Measurements from ENCODE around the gene KIF18B. TPM values are rescaled to one million over a fixed set of nuclear protein-coding genes. Genes with fewer than 3 reads are reported as not detected.

The KIF18B gene
- total and polyA plus RNA-seq, 2 of the 13 experiments (the other 11 are each of a cell fraction or from before 2014, with no cell fraction given): 15.2 to 15.3 TPM

GRCh38 chr17:44961921-44962350 is 14.4 kb upstream of the KIF18B start (continued):
- no peak for TF ChIP-seq MXD4 (CRISPR knock-in tag; IDR thresholded peaks at IDR 0.05)
- TF ChIP-seq JDP2 (CRISPR knock-in tag; IDR thresholded peaks at IDR 0.05; ENCODE audit: borderline replicate concordance): no peak
- peak; percentile 61; the same call in 1 of the 2 replicates for TF ChIP-seq MAFF (IDR thresholded peaks at IDR 0.05; ENCODE audit: low read depth, low read length)
- TF ChIP-seq STAG1 (CRISPR knock-in tag; IDR thresholded peaks at IDR 0.05): peak; percentile 58
- TF ChIP-seq, protein P1, sequence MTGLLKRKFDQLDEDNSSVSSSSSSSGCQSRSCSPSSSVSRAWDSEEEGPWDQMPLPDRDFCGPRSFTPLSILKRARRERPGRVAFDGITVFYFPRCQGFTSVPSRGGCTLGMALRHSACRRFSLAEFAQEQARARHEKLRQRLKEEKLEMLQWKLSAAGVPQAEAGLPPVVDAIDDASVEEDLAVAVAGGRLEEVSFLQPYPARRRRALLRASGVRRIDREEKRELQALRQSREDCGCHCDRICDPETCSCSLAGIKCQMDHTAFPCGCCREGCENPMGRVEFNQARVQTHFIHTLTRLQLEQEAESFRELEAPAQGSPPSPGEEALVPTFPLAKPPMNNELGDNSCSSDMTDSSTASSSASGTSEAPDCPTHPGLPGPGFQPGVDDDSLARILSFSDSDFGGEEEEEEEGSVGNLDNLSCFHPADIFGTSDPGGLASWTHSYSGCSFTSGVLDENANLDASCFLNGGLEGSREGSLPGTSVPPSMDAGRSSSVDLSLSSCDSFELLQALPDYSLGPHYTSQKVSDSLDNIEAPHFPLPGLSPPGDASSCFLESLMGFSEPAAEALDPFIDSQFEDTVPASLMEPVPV (CRISPR knock-in tag; IDR thresholded peaks at IDR 0.05): no peak
- TF ChIP-seq ZMAT5 (CRISPR knock-in tag; IDR thresholded peaks at IDR 0.05; ENCODE audit: borderline replicate concordance, low read depth): no peak
- no peak for TF ChIP-seq ZNF674 (CRISPR knock-in tag; IDR thresholded peaks at IDR 0.05; ENCODE audit: low read depth)
- no peak for TF ChIP-seq SMYD3 (CRISPR knock-in tag; IDR thresholded peaks at IDR 0.05)
- no peak for TF ChIP-seq FOXO4 (CRISPR knock-in tag; conservative IDR thresholded peaks at IDR 0.05)
- no peak for TF ChIP-seq ZBTB7B (CRISPR knock-in tag; IDR thresholded peaks at IDR 0.05)
- no peak for TF ChIP-seq CENPX (CRISPR knock-in tag; IDR thresholded peaks at IDR 0.05)
- TF ChIP-seq NFE2 (CRISPR knock-in tag; IDR thresholded peaks at IDR 0.05): no peak
- TF ChIP-seq NR2F6 (IDR thresholded peaks at IDR 0.05): no peak
- no peak; the same call in 1 of the 2 replicates for TF ChIP-seq NR2F6 (CRISPR knock-in tag; IDR thresholded peaks at IDR 0.05)
- no peak for TF ChIP-seq NFIB (CRISPR knock-in tag; IDR thresholded peaks at IDR 0.05; ENCODE audit: borderline replicate concordance)
- TF ChIP-seq FOXO1 (CRISPR knock-in tag; IDR thresholded peaks at IDR 0.05): no peak
- TF ChIP-seq SAP130 (CRISPR knock-in tag; IDR thresholded peaks at IDR 0.05; ENCODE audit: low read depth): no peak; the same call in 1 of the 2 replicates
- TF ChIP-seq FIP1L1 (IDR thresholded peaks at IDR 0.05; ENCODE audit: borderline replicate concordance, insufficient read depth, low read depth, low read length): no peak
- TF ChIP-seq ZBTB8A (CRISPR knock-in tag; IDR thresholded peaks at IDR 0.05; ENCODE audit: borderline replicate concordance, low read depth): no peak
- TF ChIP-seq HOXA9 (CRISPR knock-in tag; IDR thresholded peaks at IDR 0.05; ENCODE audit: borderline replicate concordance): no peak
- no peak for TF ChIP-seq ELF1 (CRISPR knock-in tag; IDR thresholded peaks at IDR 0.05)
- no peak for TF ChIP-seq ZNF382 (CRISPR knock-in tag; IDR thresholded peaks at IDR 0.05; ENCODE audit: borderline replicate concordance)
- no peak for TF ChIP-seq ISL2 (CRISPR knock-in tag; IDR thresholded peaks at IDR 0.05)
- no peak for TF ChIP-seq ZNF275 (CRISPR knock-in tag; IDR thresholded peaks at IDR 0.05; ENCODE audit: borderline replicate concordance)
- TF ChIP-seq DNMT1 (CRISPR knock-in tag; IDR thresholded peaks at IDR 0.05): no peak
- TF ChIP-seq ZNF878 (CRISPR knock-in tag; IDR thresholded peaks at IDR 0.05): no peak
- no peak for TF ChIP-seq ZNF7 (CRISPR knock-in tag; IDR thresholded peaks at IDR 0.05)
- TF ChIP-seq ZFP1 (CRISPR knock-in tag; IDR thresholded peaks at IDR 0.05): no peak
